Stimulated activated CD8-positive, alpha-beta memory T cell treated with anti-CD3 and anti-CD28 coated beads, Interleukin-7, amount 100 ng/mL, for 24 hours (primary cell): ENCODE data around the gene HNRNPU.
"Not testable (repeated sequence)": the region's sequence is repeated elsewhere in the genome, so short reads cannot be mapped to it uniquely, and the experiment has no call there.

ENCODE experiments used
- DNase-seq: peaks from one replicate; pipeline ENCODE4 v3.0.0-alpha.2; 2020; ENCODE audit warnings: low read depth

Gene HNRNPU

GRCh38 chr1:244840219-244840794 lies 24.0 kb downstream of the HNRNPU start:
- no peak for DNase-seq

GRCh38 chr1:244839656-244840055 lies 24.7 kb downstream of the HNRNPU start:
- DNase-seq: no peak

DNA sequence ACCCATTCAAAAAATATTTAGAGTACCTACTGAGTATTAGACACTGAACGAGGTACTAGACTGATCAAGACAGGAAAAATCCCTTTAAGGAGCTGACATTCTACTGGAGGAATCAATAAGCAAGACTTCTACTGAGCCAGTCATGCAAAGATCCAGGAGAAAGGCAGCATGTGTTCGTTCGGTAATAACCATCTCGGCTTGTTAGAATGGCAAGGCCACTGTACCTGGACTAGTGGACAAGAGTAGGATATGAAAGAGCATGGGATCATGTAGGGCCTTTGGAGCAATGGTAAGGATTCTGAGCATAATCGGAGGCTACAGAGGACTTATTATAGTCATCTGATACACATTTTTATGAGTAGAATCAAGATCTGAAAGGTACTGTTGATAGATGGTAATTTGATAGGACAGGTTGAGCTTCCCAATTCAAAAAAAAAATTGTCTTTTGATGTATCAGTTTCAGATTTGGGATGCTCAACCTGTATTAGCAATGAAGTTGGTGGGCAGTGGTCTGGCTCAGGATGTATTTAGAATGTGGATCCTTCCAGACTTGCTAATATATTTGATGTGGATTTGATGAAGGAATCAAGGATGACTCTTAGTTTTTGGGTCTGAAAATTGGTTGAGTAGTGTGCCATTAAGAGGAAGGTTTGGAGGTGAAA lies 26.6 kb downstream of the HNRNPU start:
- no peak for DNase-seq

GRCh38 chr1:244836584-244836983 lies 27.8 kb downstream of the HNRNPU start:
- DNase-seq: no peak

DNA sequence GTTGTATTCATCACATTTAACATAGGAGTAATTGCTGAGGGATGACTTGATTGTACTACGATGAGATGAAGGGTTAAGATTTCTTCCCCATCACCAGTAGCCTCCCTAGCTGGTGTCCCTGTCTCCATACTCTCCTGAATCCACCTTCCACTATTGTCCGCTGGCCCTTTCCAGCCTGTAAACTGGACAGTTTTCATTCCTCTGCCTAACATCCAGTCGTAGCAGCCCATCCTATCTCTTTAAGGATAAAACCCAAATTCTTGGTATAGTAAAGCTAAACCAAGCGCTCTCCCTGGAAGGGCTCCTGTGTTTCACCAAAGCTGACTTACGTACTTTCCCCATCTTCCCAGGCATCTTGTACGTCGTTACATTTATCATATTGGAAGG lies 28.2 kb downstream of the HNRNPU start:
- DNase-seq: no peak

DNA sequence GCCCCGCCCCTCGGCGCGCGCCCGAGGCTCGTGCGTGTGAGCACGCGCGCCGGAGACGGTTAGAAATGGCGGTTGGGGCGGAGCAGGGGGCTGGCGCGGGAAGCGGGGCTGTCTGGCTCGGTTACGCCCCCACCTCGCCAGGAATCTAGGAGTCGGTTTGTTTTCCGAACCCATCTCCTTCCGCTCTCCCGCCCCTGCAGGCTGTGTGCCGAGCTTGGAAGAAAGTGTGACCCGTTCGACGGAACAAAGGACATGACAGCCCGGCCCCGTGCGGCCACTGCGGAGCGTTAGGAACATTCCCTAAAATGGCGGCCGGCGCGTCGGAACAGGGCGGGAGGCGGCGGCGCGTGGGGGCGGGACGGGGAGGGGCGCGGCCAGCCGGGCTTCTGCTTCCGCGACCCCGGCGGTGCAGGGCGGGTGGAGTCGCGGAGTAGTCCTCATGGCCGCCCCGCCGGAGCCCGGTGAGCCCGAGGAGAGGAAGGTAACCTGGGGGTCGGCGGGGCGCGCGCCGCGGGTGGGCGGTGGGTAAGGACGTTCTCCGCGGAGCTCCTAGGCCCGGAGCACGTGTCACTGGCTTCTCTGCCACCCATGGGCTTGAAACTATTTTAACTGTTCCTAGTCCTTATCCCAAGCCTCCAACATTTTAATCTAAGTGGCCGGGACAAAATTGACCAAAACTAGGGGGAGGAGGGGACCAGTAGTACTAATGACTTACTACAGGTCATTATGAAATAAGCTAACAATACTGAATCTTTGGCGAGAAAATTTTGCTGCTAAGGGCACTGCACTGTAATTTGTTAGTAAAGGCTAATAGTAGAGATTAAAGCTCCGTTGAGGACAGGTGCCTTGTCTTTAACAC lies 28.8 kb downstream of the HNRNPU start, which contains the start of gene COX20:
Gene COX20 (plus strand): TSS at position 383 of the 859 bp plus-strand sequence. CDS start 57 bp downstream, at position 440.
- DNase-seq: peak; percentile 65

DNA sequence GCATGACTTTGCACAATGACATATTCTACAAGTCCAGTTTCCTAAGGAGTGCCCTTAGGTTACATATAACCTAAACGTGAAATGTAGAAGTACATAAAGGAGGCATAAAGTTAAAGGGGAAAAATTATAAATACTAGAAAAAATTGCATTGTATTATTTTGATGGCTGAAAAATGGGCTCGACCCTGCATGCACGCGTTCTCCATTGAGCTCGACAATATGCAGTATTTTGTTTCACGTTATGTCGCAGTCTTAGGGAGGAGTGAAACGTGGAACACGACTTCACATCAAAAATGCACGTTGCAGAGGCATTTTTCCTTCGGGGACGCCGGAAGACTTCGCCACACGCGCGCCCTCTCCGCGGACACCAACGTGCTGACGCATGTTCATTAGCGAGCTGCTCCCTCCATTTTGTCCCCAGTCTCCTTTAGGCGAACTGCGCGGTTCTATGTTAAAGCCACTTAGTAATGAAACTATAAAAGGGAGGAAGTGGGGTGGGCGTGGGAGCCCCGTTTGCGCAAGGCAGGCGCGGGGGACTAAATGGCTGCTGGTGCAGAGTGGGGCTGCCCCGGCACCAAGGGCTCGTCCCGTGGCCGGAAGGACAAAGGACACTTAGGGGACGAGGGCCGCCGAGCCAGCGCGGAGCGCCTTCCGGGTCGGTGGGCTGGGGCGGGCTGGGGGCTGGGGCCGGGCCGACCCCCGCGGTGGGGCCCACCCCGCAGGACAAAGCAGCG lies 29.6 kb downstream of the HNRNPU start:
- peak; percentile 80 for DNase-seq

GRCh38 chr1:244833734-244834542 lies 30.4 kb downstream of the HNRNPU start:
- DNase-seq: peak; percentile 13

DNA sequence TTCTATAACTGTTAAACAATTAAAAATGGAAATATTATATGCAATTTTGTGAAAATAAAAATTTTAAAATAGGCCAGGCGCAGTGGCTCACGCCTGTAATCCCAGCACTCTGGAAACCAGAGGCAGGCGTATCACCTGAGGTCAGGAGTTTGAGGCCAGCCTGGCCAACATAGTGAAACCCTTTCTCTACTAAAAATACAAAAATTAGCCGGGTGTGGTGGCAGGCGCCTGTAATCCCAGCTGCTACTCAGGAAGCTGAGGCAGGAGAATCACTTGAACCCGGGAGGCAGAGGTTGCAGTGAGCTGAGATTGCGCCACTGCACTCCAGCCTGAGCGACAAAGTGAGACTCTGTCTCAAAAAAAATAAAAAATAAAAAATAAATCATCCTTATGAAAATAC lies 31.1 kb downstream of the HNRNPU start:
- DNase-seq: not testable (repeated sequence)

DNA sequence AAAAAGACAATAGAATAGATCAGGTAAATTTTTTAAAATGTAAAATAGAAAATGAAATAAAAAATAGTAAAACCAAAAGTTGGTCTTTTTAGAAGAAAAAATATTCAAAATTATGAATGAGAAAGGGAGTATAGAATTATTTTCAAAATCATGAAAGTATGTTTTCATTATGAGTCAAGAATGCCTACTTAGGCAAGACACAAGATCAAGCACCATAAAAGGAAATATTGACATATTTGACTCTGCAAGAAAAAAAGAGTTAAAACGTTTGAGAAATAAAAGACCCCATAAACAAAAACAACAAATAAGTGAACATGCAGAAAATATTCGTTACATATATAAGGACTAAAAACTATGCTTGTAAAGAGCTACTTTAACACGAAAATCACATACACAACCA lies 33.7 kb downstream of the HNRNPU start:
- no peak for DNase-seq

DNA sequence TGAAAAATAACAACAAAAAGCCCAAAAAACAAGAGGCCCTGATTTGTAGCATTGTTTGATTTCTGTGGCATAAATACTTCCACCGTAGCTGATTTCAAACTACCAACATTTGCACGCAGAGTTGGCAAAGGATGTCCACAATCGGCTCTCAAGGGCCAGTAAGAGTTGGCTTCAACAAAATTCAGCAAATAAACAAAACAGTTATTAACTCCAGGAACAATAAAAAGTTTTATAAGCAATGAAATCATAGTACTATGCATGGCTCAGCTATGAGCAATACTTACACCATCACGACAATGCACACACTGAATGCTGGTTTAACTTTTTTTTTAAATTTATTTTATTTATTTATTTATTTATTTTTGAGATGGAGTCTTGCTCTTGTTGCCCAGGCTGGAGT lies 37.6 kb downstream of the HNRNPU start:
- no peak for DNase-seq

GRCh38 chr1:244822878-244823277 lies 41.5 kb downstream of the HNRNPU start:
- no peak for DNase-seq

DNA sequence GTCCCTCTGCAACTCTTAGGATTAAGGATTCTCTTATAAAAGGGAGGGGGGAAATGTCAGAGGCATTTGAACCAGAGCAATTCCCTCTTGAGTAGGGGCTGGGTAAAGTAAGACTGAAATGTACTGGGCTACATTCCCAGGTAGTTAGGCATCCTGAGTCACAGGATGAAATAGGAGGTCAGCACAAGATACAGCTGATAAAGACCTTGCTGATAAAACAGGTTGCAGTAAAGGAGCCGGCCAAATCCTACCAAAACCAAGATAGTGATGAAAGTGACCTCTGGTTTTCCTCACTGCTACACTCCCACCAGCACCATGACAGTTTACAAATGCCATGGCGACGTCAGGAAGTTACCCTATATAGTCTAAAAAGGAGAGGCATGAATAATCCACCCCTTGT lies 43.2 kb downstream of the HNRNPU start:
- no peak for DNase-seq

GRCh38 chr1:244820131-244820530 lies 44.2 kb downstream of the HNRNPU start:
- no peak for DNase-seq

GRCh38 chr1:244817415-244817894 lies 46.9 kb downstream of the HNRNPU start:
- DNase-seq: no peak

DNA sequence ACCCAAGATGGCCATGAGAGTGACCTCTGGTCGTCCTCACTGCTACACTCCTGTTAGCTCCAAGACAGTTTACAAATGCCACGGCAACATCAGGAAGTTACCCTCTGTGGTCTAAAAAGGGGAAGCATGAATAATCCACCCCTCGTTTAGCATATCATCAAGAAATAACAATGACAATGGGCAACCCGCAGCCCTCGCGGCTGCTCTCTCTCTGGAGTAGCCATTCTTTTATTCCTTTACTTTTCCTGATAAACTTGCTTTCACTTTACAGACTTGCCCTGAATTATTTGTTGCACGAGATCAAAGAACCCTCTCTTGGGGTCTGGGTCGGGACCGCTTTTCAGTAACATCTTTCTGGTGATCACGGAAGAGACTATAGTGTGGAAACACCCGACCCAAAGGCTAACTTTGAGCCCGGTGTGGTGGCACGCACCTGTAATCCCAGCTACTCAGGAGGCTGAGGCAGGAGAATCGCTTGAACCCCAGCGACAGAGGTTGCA lies 48.7 kb downstream of the HNRNPU start:
- DNase-seq: no peak

DNA sequence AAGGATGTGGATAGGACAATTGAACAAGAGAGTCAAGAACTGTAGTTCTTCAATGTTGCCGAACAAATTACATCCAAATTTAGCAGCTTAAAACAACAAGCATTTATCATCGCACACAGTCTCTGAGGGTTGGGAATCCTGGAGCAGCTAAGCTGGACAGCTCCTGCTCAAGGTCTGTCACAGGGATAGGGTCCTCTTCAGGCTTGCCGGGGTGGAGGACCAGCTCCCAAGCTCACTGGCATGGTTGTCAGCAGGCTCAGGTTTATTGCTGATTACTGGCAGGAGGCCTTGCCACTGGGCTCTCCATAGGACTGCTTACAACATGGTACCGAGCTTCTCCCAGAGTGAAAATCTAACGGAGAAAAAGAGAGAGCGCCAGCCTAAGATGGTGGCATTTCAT lies 51.0 kb downstream of the HNRNPU start:
- no peak for DNase-seq

- no peak for DNase-seq
Observed at GRCh38 chr1:244810221-244810620, 54.1 kb downstream of the HNRNPU start.

DNA sequence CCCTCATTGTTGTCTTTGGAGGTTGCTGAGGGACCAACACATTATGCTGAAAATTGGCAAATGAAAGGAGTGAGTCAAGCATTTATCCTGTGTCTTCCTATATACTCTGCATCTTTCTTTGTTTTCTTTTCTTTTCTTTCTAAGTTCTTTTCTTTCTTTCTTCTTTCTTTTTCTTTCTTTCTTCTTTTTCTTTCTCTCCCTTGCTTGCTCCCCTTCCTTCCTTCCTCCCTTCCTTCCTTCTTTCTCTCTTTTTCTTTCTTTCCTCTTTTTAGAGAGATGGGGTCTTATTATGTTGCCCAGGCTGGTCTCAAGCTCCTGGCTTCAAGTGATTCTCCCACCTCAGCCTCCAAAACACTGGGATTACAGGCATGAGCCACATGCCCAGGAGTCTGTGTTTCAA lies 57.2 kb downstream of the HNRNPU start:
- DNase-seq: no peak

DNA sequence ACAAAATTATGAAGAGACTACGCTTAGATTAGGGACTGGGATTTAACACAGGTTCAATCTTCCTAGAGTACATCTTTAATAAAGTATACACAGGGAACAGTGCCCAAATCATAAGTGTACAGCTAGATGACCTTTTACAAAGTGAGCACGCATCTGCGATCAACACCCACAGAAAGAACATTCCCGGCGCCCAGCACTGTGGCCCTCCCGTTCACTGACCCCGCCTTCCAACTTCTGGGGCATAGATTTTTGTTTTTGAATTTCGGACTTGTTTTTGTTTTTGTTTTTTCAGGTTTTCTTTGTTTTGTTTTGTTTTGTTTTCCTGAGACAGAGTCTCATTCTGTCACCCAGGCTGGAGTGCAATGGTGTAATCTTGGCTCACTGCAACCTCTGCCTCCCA lies 59.5 kb downstream of the HNRNPU start:
- no peak for DNase-seq

DNA sequence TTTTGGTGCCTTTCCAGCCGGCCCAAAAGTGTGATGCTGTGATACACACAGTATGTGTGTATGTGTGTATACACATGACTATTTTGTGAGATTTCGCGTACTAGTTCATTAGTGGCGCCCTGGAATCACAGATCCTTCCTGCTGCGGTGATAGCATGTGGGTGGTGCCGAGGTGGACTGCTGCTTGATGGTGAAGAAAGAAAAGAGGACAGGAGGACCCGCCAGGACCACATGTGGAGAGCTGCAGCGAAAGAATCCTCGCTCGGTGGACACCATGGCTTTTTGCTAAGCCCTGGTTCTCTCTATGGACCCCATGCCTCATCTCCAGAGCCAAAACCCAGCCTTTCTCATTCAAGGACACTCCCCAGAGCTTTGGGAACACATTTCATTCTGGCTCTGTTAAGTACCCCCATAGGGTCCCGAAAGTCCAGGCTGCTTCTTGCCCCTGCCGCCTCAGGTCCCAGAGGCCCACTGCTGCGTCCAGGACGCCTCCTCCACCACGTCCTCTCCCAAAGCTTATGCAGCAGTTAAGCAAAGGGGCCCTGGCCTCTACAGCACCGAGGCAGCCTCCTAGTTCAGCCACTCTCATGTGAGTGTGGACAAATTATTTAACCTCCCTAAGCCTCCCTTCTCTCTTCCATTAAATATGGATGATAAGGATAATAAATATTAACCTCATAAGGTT lies 61.6 kb downstream of the HNRNPU start:
- DNase-seq: no peak
